Neural progenitor cell (in vitro differentiated cells): Measurements from ENCODE around the gene WDR81. TPM values are rescaled to one million over a fixed set of nuclear protein-coding genes. Genes with fewer than 3 reads are reported as not detected.

ENCODE experiments used
- DNase-seq: peaks from one replicate; pipeline ENCODE4 v3.0.0-alpha.2; 2016; ENCODE audit warnings: low spot score
- H2AFZ ChIP-seq: fragments of 200-600 bp; sonication (generic); replicated peaks from 2 replicates; pipeline ENCODE4 v1.6.1; 2016; ENCODE audit warnings: antibody characterized with exemption
- H3F3A ChIP-seq: fragments of 200-600 bp; sonication (generic); 2 replicates; pipeline ENCODE4 v1.6.1; 2016; ENCODE audit warnings: antibody characterized with exemption, low read depth
- H3K27ac ChIP-seq: fragments of 200-600 bp; sonication (generic); 2 replicates; pipeline ENCODE4 v1.5.1; 2016; ENCODE audit warnings: mild to moderate bottlenecking
- H3K27me3 ChIP-seq: fragments of 200-600 bp; sonication (generic); 2 replicates; pipeline ENCODE4 v1.6.1; 2016; ENCODE audit warnings: mild to moderate bottlenecking, moderate library complexity
- H3K36me3 ChIP-seq: fragments of 200-600 bp; sonication (generic); 2 replicates; pipeline ENCODE4 v1.5.1; 2016
- H3K4me1 ChIP-seq: fragments of 200-600 bp; sonication (generic); 2 replicates; pipeline ENCODE4 v1.6.1; 2016; ENCODE audit warnings: mixed run types
- H3K4me2 ChIP-seq: fragments of 200-600 bp; sonication (generic); 2 replicates; pipeline ENCODE4 v1.6.1; 2016
- H3K4me3 ChIP-seq: fragments of 200-600 bp; sonication (generic); 2 replicates; pipeline ENCODE4 v1.5.1; 2016
- H3K79me2 ChIP-seq: fragments of 200-600 bp; sonication (generic); 2 replicates; pipeline ENCODE4 v1.6.1; 2016; ENCODE audit warnings: low read depth
- H3K9ac ChIP-seq: fragments of 200-600 bp; sonication (generic); 2 replicates; pipeline ENCODE4 v1.6.1; 2016
- H3K9me3 ChIP-seq: fragments of 200-600 bp; sonication (generic); 2 replicates; pipeline ENCODE4 v1.5.1; 2016; ENCODE audit warnings: low read depth
- H4K20me1 ChIP-seq: fragments of 200-600 bp; sonication (generic); 2 replicates; pipeline ENCODE4 v1.6.1; 2016; ENCODE audit warnings: low read depth
- H3K27ac Mint-ChIP-seq: 3 replicates; pipeline ENCODE4 v1.8.0; 2021; ENCODE audit warnings: mixed read lengths
- H3K27me3 Mint-ChIP-seq: 2 replicates; pipeline ENCODE4 v1.8.0; 2022; ENCODE audit warnings: low read depth, mild to moderate bottlenecking, inconsistent platforms, moderate library complexity, mixed read lengths; ENCODE audit not compliant: insufficient read depth
- H3K36me3 Mint-ChIP-seq: 3 replicates; pipeline ENCODE4 v1.8.0; 2021; ENCODE audit warnings: mixed read lengths
- H3K4me1 Mint-ChIP-seq: 3 replicates; pipeline ENCODE4 v1.8.0; 2021; ENCODE audit warnings: mixed read lengths
- H3K4me3 Mint-ChIP-seq: 3 replicates; pipeline ENCODE4 v1.8.0; 2021; ENCODE audit warnings: mild to moderate bottlenecking, moderate library complexity, mixed read lengths
- H3K9me3 Mint-ChIP-seq: 3 replicates; pipeline ENCODE4 v1.8.0; 2020; ENCODE audit warnings: mixed read lengths
- EZH2 ChIP-seq: fragments of 200-600 bp; sonication (generic); IDR thresholded peaks from 2 replicates; pipeline ENCODE4 v1.6.1; 2017; ENCODE audit warnings: antibody characterized with exemption, mild to moderate bottlenecking, moderate library complexity
- EZH2phosphoT487 ChIP-seq: fragments of 200-600 bp; sonication (generic); IDR thresholded peaks from 2 replicates; pipeline ENCODE4 v1.6.1; 2017; ENCODE audit warnings: antibody characterized with exemption
- total RNA-seq: library from RNA; depleted of rRNA; stranded (reverse); fragments of >200 nt; gene quantifications from 2 replicates; pipeline ENCODE4 v1.2.3, GENCODE V29; 2015; ENCODE audit warnings: low replicate concordance
- TF ChIP-seq, protein P1 (sequence below): fragments of 200-600 bp; sonication (generic); IDR thresholded peaks from 2 replicates; pipeline ENCODE4 v1.5.1; 2017; ENCODE audit warnings: antibody characterized with exemption, mild to moderate bottlenecking

The WDR81 gene
- total RNA-seq, 1 donor from 2014 or later: 1.9 TPM

- Histone ChIP-seq H3K4me3 (no peak overlapping the region), H3K4me1 (no peaks in the 10 kb centered on the region), H3K27me3 (no peaks in the 10 kb centered on the region), H3K4me2 (no peak overlapping the region), H3K79me2 (no peaks in the 10 kb centered on the region), H4K20me1 (no peaks in the 10 kb centered on the region), H3K27ac (no peak overlapping the region), H3F3A (no peaks in the 10 kb centered on the region), H3K9me3 (no peaks in the 10 kb centered on the region), H3K36me3 (no peaks in the 10 kb centered on the region), H2AFZ (no peak overlapping the region), H3K9ac (no peak overlapping the region)
- H3K27ac Mint-ChIP-seq: no peak overlapping the region
- peaks cover 7% of the 10 kb centered on the region for H3K4me1 Mint-ChIP-seq
- peaks cover 34% of the 10 kb centered on the region for H3K36me3 Mint-ChIP-seq
- H3K27me3 Mint-ChIP-seq: no peaks in the 10 kb centered on the region
- TF ChIP-seq, protein P1, sequence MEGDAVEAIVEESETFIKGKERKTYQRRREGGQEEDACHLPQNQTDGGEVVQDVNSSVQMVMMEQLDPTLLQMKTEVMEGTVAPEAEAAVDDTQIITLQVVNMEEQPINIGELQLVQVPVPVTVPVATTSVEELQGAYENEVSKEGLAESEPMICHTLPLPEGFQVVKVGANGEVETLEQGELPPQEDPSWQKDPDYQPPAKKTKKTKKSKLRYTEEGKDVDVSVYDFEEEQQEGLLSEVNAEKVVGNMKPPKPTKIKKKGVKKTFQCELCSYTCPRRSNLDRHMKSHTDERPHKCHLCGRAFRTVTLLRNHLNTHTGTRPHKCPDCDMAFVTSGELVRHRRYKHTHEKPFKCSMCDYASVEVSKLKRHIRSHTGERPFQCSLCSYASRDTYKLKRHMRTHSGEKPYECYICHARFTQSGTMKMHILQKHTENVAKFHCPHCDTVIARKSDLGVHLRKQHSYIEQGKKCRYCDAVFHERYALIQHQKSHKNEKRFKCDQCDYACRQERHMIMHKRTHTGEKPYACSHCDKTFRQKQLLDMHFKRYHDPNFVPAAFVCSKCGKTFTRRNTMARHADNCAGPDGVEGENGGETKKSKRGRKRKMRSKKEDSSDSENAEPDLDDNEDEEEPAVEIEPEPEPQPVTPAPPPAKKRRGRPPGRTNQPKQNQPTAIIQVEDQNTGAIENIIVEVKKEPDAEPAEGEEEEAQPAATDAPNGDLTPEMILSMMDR: no peak
- TF ChIP-seq EZH2 (no peak), EZH2phosphoT487 (no peak)
- no peaks in the 10 kb centered on the region for H3K9me3 Mint-ChIP-seq
- DNase-seq: no peak
- no peak overlapping the region for H3K4me3 Mint-ChIP-seq
Measured at GRCh38 chr17:1779571-1780131, 55.1 kb downstream of the WDR81 start.

GRCh38 chr17:1782171-1782567 lies 57.7 kb downstream of the WDR81 start:
- no peak overlapping the region for H3K4me3 Mint-ChIP-seq
- no peak overlapping the region for H3K9ac ChIP-seq
- no peak overlapping the region for H3K27ac Mint-ChIP-seq
- H3K9me3 ChIP-seq: no peaks in the 10 kb centered on the region
- DNase-seq: no peak
- no peak overlapping the region for H3K4me2 ChIP-seq
- H4K20me1 ChIP-seq: no peaks in the 10 kb centered on the region
- no peaks in the 10 kb centered on the region for H3K79me2 ChIP-seq
- H3K27me3 ChIP-seq: no peaks in the 10 kb centered on the region
- TF ChIP-seq EZH2: no peak
- TF ChIP-seq, protein P1: no peak
- TF ChIP-seq EZH2phosphoT487: no peak
- no peak overlapping the region for H2AFZ ChIP-seq
- H3K36me3 ChIP-seq: no peaks in the 10 kb centered on the region
- no peak overlapping the region for H3K4me3 ChIP-seq
- H3K36me3 Mint-ChIP-seq: peaks cover 34% of the 10 kb centered on the region
- no peaks in the 10 kb centered on the region for H3F3A ChIP-seq
- H3K4me1 ChIP-seq: no peaks in the 10 kb centered on the region
- H3K9me3 Mint-ChIP-seq: no peaks in the 10 kb centered on the region
- no peaks in the 10 kb centered on the region for H3K27me3 Mint-ChIP-seq
- H3K27ac ChIP-seq: no peak overlapping the region
- peaks cover 6% of the 10 kb centered on the region for H3K4me1 Mint-ChIP-seq

- Histone ChIP-seq H3K9ac (no peak overlapping the region), H3K4me2 (no peak overlapping the region)
- H3K27ac Mint-ChIP-seq: peak overlapping the region; percentile 65
Measured at GRCh38 chr17:1783271-1783670, 58.8 kb downstream of the WDR81 start.

More at GRCh38 chr17:1783271-1783670, 58.8 kb downstream of the WDR81 start:
- no peaks in the 10 kb centered on the region for H3F3A ChIP-seq
- Mint-ChIP-seq H3K27me3 (no peaks in the 10 kb centered on the region), H3K9me3 (no peaks in the 10 kb centered on the region), H3K4me3 (no peak overlapping the region), H3K36me3 (peaks cover 28% of the 10 kb centered on the region), H3K4me1 (peaks cover 6% of the 10 kb centered on the region)
- TF ChIP-seq, protein P1: no peak
- no peak for TF ChIP-seq EZH2
- no peak for TF ChIP-seq EZH2phosphoT487
- no peaks in the 10 kb centered on the region for H3K36me3 ChIP-seq
- H3K27ac ChIP-seq: no peak overlapping the region
- H3K27me3 ChIP-seq: no peaks in the 10 kb centered on the region
- no peaks in the 10 kb centered on the region for H3K9me3 ChIP-seq
- H3K4me3 ChIP-seq: no peak overlapping the region
- no peaks in the 10 kb centered on the region for H4K20me1 ChIP-seq
- no peaks in the 10 kb centered on the region for H3K4me1 ChIP-seq
- no peak overlapping the region for H2AFZ ChIP-seq
- no peaks in the 10 kb centered on the region for H3K79me2 ChIP-seq
- no peak for DNase-seq
